DLD1 (cell line): ENCODE data around the gene PRKCE.

Experiments used
- in situ Hi-C: cut with HindIII; loops from 2 replicates; pipeline ENCODE4 v1.10.0; 2017; ENCODE audit warnings: low sequenced_read_pairs

Gene PRKCE

GRCh38 chr2:45921921-45922320 is 270.4 kb downstream of the PRKCE start:
- in situ Hi-C loops, result no loop called here

GRCh38 chr2:45922577-45922988 is 271.1 kb downstream of the PRKCE start:
- in situ Hi-C loops, result no loop called here

DNA sequence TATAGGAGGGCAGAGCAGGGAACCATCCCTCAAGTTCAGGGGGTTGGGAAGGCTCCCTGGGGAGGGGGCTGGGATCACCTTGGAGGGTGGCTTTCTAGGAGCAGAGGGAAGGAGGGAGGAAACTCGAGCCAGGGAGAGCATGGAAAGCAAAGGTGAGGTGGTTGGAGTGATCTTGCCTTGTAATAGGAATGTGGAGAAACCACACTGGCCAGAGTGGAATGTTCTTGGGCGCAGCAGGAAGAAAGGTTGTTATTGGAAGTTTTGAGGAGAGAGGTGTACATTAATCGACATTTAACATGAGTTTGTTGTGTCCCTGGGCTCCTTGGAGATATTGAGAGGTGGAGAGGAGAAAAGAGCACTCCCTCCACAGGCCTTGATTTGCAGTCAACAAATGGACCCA is 272.2 kb downstream of the PRKCE start:
- in situ Hi-C loops, result no loop called here

DNA sequence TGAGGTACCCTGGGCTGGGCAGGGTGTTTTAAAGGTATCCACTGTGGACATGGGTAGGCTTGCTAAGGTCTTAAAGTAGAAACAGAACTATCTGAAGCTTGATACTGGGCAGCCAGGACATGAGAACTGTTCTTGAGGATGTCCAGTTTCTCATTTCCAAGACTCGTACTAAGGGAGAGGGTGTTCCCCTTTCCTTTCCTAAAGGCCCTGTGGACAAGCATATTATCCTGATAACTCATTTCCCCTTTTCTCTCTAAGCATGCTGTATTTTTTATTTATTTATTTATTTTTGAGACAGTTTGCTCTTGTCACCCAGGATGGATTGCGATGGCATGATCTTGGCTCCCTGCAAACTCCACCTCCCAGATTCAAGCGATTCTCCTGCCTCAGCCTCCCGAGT is 273.6 kb downstream of the PRKCE start:
- in situ Hi-C loops, result loop anchor here (25.0 kb wide), 1 partner anchor 288 kb away; no protein-coding TSS in a partner anchor

DNA sequence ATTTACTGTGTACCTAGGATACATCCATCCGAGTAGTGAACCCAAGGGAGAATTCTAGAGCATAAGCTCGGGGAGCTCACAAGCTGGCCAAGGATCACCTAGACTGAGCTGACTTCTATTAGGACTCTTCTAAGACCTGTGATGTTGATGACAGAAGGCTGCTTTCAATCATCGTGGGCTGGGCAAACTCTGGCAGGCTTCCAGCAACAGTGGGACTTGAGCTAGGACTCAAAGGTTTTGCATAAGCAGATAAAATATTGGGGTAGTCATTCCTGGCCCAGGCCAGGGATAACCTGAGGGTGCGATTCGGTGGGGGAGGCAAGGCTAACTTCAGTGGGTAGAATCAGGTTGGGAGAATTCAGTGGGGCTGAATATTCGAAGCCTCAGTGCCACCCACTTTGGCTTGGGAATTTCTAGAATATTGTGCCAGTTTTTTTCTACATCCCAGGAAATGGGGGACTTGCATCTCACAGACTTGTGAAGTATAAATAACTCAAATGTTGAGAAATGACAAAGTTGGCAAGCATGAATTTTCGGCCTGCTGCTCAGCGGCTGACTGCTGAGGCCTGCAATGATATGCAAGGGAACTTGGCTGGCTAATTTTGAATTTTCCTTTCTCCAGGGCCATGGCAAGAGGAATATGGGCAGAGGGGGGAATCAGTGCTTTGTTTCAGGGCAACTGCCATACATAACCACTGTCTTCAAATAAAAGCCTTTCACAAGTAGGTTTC is 274.3 kb downstream of the PRKCE start:
- in situ Hi-C loops, result loop anchor here (25.0 kb wide), 1 partner anchor 288 kb away; no protein-coding TSS in a partner anchor

- in situ Hi-C loops, result loop anchor here (25.0 kb wide), 1 partner anchor 292 kb away; no protein-coding TSS in a partner anchor
Measured at GRCh38 chr2:45928946-45929345, 277.5 kb downstream of the PRKCE start.

GRCh38 chr2:45929674-45930395 is 278.4 kb downstream of the PRKCE start:
- in situ Hi-C loops, result loop anchor here (25.0 kb wide), 1 partner anchor 293 kb away; no protein-coding TSS in a partner anchor

DNA sequence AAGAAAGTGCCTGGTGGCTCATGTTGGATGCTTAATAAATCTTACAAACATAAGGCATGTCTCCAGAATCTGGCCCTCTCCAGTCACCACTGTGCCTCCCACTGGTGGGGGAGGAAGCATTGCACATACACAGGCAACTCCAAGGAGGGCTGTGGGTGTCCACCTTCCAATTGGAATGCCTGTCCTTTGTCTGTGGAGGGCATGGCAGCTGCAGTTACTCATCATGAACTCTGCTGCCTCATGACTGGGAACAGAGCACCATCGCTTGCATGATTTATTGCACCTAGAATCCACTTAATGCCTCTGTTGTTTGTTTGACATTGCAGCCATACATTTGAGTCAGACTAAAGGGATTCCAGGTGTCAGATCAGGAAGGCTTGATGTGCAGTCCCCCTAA is 278.9 kb downstream of the PRKCE start:
- in situ Hi-C loops, result loop anchor here (25.0 kb wide), 1 partner anchor 293 kb away; no protein-coding TSS in a partner anchor

GRCh38 chr2:45932278-45932975 is 281.0 kb downstream of the PRKCE start:
- in situ Hi-C loops, result loop anchor here (25.0 kb wide), 1 partner anchor 295 kb away; no protein-coding TSS in a partner anchor

DNA sequence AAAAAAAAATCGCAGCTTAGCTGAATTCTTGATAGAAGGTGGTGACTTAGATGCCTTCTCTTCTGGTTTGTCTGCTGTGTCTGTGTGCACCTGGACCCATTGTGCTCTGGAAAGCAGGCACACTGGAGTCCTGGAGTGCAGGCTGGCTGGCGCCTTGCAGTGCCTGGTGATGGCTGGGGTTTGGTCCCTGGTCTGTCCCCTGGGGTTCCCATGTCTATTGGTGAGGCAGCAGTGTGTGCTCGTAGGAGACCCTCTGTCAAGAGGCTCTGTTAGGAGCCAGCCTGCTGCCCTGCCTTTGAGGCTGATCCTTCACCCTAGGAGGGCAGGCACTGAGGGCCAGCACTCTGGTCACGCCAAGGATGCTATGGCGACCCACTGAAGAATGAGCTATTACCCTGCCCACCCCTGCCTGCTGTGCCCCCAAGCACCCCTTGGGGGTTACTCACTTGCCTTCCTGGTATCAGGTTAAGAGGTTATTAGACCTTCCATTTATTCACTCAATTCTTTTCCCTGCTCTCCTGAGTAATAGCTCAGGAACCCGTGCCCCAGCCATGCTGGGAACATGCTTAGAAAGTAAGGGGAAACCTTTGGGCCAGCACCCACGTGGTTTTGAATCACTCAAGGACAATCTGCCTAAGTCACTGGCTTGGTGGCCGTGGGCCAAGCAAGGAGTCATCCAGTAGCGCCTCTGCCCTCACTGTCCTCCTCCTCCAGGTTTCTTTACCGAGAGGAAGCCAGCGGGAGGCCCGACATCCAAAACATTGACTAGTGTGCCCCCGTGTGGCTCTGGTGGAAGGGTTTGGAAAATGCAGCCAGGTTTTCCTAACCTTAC is 284.5 kb downstream of the PRKCE start:
- in situ Hi-C loops, result loop anchor here (25.0 kb wide), 1 partner anchor 299 kb away; no protein-coding TSS in a partner anchor

DNA sequence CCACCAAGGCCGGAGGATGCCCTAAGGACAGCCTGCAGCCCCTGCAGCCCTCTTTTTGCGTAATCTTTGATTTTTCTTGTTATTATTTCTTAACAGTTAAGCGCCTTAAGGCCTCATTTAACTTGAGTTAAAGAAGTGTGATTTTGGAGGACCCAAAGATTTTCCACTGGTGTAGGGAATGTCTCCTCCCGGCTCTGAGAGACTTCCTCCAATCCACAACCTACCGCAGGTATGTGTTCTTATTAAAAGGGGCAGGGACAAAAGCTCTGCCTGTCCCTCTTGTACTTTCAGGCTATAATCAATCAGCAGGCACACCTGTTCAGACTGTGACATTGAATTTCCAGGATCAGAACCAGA is 285.1 kb downstream of the PRKCE start:
- in situ Hi-C loops, result loop anchor here (25.0 kb wide), 1 partner anchor 299 kb away; no protein-coding TSS in a partner anchor

DNA sequence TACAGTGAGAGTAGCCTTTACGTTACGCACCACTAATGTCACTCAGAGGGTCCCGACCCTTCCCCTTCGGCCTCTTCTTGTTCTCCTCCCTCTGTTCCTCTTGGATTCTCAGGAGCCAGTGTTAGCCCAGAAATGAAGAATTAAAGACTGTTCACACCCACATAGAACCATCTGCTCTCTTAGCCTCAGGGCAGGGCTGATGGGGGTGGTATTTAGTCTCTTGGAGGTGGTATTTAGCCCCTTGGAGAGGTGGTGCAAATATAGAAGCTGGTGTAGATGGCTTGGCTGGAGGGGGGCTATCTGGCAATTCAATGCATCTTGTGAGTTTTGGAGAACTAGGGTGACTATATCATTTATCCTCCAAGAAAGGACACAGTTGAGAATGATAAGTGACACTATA is 286.5 kb downstream of the PRKCE start:
- in situ Hi-C loops, result loop anchor here (25.0 kb wide), 1 partner anchor 301 kb away; no protein-coding TSS in a partner anchor

GRCh38 chr2:45938649-45939511 is 287.4 kb downstream of the PRKCE start:
- in situ Hi-C loops, result loop anchor here (25.0 kb wide), 1 partner anchor 302 kb away; no protein-coding TSS in a partner anchor

- in situ Hi-C loops, result loop anchor here (25.0 kb wide), 1 partner anchor 304 kb away; no protein-coding TSS in a partner anchor
Measured at GRCh38 chr2:45941531-45942236, 290.2 kb downstream of the PRKCE start.

DNA sequence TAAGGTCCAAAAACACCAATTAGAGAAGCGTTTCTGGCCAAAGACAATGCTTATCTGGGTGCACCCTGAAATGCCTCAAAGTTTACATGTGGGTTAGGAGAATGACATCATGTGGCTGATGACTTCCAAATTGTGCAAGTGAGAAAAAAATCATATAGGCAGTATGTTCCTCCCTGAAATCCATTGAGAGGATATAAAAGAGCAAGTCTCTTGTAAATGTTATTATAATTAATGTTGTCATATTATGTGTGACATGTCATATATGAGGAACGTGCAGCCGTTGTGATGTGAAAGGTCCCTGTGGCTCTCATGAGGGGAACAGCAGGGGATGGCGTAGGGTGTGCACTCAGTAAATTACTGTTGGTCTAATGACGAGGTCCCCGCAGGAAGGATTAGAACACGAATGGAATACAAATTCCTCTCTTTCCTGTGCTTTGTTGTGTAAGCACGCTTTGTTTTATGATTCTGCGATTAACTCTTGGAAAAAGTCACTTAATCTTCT is 290.8 kb downstream of the PRKCE start:
- in situ Hi-C loops, result loop anchor here (25.0 kb wide), 1 partner anchor 305 kb away; no protein-coding TSS in a partner anchor

DNA sequence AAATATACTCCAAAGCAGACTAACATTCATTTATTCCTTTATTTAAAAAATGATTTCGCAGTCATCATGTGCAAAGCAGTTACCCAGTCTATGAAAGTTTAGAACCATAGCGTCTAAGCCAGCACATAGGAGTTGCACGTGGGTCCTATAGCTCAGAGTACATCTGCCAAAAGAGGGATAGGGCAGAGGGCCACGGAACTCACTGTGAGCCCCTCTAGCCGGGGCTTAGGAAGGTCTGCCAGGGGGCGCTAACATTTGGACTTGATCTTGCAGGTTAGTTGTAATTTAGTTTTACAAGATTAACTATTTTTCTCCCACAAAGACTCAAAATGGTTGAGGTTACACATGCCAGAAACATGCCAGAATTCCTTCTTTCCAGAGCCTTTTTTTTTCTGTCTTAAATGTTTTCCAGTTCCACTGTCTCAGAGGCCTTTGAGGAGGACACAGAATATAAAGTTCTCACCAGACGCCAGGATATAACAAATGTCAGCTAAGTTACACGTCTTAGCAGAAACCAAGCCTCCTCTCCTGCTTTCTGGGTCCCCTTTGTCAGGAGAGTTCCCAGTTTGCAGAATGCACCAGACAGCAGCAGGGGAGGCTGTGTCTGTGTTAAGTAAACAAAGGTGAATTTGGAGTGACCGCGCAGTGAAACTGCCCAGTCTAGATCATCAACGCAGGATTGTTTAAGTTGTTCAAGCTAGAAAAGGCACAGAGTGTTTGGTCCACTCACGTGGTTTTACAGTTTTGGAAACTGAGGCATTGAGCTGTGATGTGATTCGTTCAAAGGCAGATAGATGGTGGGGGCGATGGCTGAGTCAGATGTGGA is 292.0 kb downstream of the PRKCE start:
- in situ Hi-C loops, result loop anchor here (25.0 kb wide), 1 partner anchor 306 kb away; no protein-coding TSS in a partner anchor

DNA sequence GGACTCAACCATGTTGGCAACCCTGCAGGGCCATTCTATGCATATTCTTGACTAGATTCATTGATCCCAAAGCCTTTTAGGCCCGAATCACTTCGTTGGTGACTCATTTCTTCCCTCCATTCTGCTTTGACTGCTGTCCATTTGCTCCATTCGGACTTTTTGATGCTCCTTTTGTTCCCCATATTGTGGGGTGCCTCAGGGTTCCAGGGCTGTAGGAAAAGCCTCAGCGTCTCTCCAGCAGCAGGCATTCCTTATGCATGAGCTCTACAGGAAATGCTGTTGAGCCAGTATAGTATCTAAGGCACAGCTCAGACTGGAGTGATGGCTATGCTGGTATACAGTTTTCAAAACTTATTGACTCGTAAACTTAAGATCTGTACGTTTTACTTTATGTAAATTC is 292.6 kb downstream of the PRKCE start:
- in situ Hi-C loops, result loop anchor here (25.0 kb wide), 1 partner anchor 307 kb away; no protein-coding TSS in a partner anchor
